ENCODE measurements around the gene SRSF8. TPM values are rescaled to one million over a fixed set of nuclear protein-coding genes. Genes with fewer than 3 reads are reported as not detected.
"Not testable (repeated sequence)": the region's sequence is repeated elsewhere in the genome, so short reads cannot be mapped to it uniquely, and the experiment has no call there.

Gene SRSF8, protein sequence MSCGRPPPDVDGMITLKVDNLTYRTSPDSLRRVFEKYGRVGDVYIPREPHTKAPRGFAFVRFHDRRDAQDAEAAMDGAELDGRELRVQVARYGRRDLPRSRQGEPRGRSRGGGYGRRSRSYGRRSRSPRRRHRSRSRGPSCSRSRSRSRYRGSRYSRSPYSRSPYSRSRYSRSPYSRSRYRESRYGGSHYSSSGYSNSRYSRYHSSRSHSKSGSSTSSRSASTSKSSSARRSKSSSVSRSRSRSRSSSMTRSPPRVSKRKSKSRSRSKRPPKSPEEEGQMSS
- 40.6 and 46.8 TPM in 2 replicates for total RNA-seq

DNA sequence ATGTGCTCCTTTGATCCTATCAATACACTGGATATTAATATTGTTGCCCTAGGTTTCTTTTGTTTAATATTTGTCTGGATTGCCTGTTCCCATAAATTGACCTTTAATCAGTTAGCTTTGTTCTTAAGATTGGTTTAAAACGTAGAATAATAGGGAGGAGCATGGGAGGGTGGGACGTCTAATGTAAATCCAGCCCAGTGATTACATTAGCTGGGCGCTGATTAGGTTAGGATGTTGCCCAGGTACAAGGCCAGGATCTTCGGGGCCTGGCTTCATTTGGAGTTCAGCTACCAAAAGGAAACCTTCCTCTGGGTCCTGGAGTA is at the start of gene SRSF8:
SRSF8 (plus strand) TSS at position 204 of the 323 bp plus-strand sequence. CDS start 308 bp downstream, outside the sequence.
- H3K36me3 Mint-ChIP-seq (ENCODE audit: low read depth): peaks cover 21% of the 10 kb centered on the region
- H3K27me3 Mint-ChIP-seq: no peaks in the 10 kb centered on the region
- intact Hi-C loops (cut with micrococcal nuclease): loop anchor here (1.0 to 10.0 kb wide), 8 partner anchors 41 to 1326 kb away; partner anchors contain the start of genes CWC15, FUT4, JRKL and KDM4D
- H3K27ac Mint-ChIP-seq: peak within 1 kb of the TSS; percentile 99
- peak; percentile 35 for ATAC-seq (ENCODE audit: low read depth)
- TF ChIP-seq, protein P1, sequence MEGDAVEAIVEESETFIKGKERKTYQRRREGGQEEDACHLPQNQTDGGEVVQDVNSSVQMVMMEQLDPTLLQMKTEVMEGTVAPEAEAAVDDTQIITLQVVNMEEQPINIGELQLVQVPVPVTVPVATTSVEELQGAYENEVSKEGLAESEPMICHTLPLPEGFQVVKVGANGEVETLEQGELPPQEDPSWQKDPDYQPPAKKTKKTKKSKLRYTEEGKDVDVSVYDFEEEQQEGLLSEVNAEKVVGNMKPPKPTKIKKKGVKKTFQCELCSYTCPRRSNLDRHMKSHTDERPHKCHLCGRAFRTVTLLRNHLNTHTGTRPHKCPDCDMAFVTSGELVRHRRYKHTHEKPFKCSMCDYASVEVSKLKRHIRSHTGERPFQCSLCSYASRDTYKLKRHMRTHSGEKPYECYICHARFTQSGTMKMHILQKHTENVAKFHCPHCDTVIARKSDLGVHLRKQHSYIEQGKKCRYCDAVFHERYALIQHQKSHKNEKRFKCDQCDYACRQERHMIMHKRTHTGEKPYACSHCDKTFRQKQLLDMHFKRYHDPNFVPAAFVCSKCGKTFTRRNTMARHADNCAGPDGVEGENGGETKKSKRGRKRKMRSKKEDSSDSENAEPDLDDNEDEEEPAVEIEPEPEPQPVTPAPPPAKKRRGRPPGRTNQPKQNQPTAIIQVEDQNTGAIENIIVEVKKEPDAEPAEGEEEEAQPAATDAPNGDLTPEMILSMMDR (IDR thresholded peaks at IDR 0.05): no peak
- ChIA-PET POLR2A (interaction anchor here (0.6 to 4.9 kb wide), 24 partner anchors 9 to 1325 kb away, joined by 3 to 89 read pairs (median 7); partner anchors contain the start of genes C11orf54, CEP57, CWC15 and ENDOD1), CTCF (interaction anchor here (1.0 to 9.4 kb wide), 7 partner anchors 10 to 773 kb away, joined by 3 to 138 read pairs (median 6); partner anchors contain the start of genes CWC15, ENDOD1 and KDM4D)
- DNase-seq: no peak
- H3K4me3 Mint-ChIP-seq: peak within 1 kb of the TSS; percentile 93
- H3K9me3 Mint-ChIP-seq: no peaks in the 10 kb centered on the region
- peaks cover 28% of the 10 kb centered on the region for H3K4me1 Mint-ChIP-seq

DNA sequence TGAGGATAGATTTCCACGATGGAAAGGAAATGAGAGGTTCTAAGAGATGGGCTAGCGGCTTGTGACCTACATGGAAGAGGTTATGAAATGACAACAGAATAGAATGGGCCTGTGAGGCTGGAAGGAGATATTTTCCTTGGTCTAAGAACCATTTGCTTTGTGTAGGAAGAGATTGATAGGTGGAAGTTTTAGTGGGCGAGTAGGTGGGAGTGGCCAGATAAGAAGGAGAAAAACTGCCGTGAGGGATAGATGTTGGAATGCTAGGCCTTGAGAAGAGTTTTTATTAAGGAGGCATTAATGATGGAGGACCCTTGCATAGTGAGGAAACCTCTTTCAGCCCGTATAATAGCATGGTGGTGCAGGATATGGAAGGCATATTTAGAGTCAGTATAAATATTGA is 45.3 kb upstream of the SRSF8 start:
- H3K4me3 Mint-ChIP-seq; H3K27ac Mint-ChIP-seq; CTCF ChIA-PET; intact Hi-C loops (cut with micrococcal nuclease); DNase-seq; ATAC-seq (ENCODE audit: low read depth); H3K36me3 Mint-ChIP-seq (ENCODE audit: low read depth); H3K27me3 Mint-ChIP-seq; H3K4me1 Mint-ChIP-seq; POLR2A ChIA-PET; H3K9me3 Mint-ChIP-seq: not testable (repeated sequence)

DNA sequence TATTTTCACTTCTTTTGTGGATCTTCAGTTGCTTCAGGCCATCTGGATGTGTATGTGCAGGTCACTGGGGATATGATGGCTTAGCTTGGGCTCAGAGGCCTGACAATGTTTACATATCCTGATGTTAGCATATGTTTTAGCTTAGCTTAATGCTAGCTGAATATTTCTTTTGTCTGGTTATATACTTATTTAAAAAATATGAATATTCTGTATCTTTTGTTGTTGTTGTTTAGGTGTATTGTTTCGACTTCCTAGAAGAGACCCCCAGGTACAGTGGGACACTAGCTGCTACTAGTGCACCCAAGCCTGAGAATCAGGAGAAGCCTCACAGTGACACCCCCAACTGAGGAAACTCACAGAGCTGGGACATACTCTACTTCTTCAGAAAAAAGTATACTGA is 41.8 kb upstream of the SRSF8 start, which contains the start of gene KDM4E:
KDM4E (plus strand) TSS at position 301 of the 400 bp plus-strand sequence. CDS start 300 bp downstream, outside the sequence.
- POLR2A ChIA-PET: no interaction called here
- intact Hi-C loops (cut with micrococcal nuclease): no loop called here
- H3K4me3 Mint-ChIP-seq: no peak within 1 kb of the TSS
- no peaks in the 10 kb centered on the region for H3K9me3 Mint-ChIP-seq
- H3K4me1 Mint-ChIP-seq: no peaks in the 10 kb centered on the region
- no peak for DNase-seq
- no peaks in the 10 kb centered on the region for H3K27me3 Mint-ChIP-seq
- CTCF ChIA-PET: no interaction called here
- no peak within 1 kb of the TSS for H3K27ac Mint-ChIP-seq
- ATAC-seq (ENCODE audit: low read depth): no peak
- H3K36me3 Mint-ChIP-seq (ENCODE audit: low read depth): no peaks in the 10 kb centered on the region
- TF ChIP-seq, protein P1 (IDR thresholded peaks at IDR 0.05): no peak

DNA sequence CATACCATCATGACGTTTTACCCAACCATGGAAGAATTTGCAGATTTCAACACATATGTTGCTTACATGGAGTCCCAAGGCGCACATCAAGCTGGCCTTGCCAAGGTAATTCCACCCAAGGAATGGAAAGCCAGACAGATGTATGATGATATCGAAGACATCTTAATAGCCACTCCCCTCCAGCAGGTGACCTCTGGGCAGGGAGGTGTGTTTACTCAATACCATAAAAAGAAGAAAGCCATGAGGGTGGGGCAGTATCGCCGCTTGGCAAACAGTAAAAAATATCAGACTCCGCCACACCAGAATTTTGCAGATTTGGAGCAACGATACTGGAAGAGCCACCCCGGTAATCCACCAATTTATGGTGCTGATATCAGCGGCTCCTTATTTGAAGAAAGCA is 41.1 kb upstream of the SRSF8 start:
- H3K27ac Mint-ChIP-seq; CTCF ChIA-PET; intact Hi-C loops (cut with micrococcal nuclease); H3K4me1 Mint-ChIP-seq; H3K36me3 Mint-ChIP-seq (ENCODE audit: low read depth); H3K27me3 Mint-ChIP-seq; DNase-seq; H3K9me3 Mint-ChIP-seq; ATAC-seq (ENCODE audit: low read depth); H3K4me3 Mint-ChIP-seq; POLR2A ChIA-PET: not testable (repeated sequence)

DNA sequence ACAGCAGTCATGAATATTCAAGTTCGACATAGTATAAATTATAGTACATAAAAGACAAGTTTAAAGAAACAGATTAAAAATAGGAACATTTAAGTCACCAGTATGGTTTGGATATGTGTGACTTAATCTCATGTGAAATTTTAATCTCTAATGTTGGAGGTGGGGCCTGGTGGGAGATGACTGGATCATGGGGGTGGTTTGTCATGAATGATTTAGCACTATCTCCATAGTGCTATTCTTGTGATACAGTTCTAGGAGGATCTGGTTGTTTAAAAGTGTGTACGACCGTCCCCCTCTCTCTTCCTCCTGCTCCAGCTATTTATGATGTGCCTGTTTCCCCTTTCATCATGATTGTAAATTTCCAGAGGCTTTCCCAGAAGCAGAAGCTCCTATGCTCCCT is 38.4 kb upstream of the SRSF8 start:
- CTCF ChIA-PET: no interaction called here
- no peaks in the 10 kb centered on the region for H3K9me3 Mint-ChIP-seq
- peaks cover under 1% of the 10 kb centered on the region for H3K27me3 Mint-ChIP-seq
- H3K4me3 Mint-ChIP-seq: no peak overlapping the region
- no peaks in the 10 kb centered on the region for H3K36me3 Mint-ChIP-seq (ENCODE audit: low read depth)
- no peaks in the 10 kb centered on the region for H3K4me1 Mint-ChIP-seq
- DNase-seq: no peak
- POLR2A ChIA-PET: interaction anchor here (0.7 kb wide), 1 partner anchor 11 kb away, joined by 3 read pairs; no protein-coding TSS in a partner anchor
- H3K27ac Mint-ChIP-seq: no peak overlapping the region
- TF ChIP-seq, protein P1 (IDR thresholded peaks at IDR 0.05): no peak
- intact Hi-C loops (cut with micrococcal nuclease): no loop called here
- no peak for ATAC-seq (ENCODE audit: low read depth)

DNA sequence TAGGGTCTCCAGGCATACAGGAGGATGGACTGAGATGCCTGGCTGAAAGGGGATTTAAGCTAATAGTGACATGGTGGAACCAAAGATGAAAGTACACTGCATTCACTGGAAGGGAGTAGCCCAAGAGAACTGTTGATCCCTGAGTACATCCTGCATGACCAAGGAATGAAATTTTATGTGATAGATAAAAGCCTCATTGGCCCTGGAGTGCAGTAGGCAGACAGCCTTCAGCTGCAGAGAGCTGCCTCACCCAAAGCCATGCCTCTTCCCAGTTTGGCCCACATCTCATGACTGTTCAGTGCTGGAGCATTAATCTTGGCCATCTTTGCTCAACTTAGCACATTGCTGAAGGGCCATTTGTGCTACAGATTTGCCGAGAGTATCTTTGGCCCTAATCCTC is 33.7 kb upstream of the SRSF8 start:
- ChIA-PET POLR2A (no interaction called here), CTCF (no interaction called here)
- DNase-seq (no peak), ATAC-seq (ENCODE audit: low read depth) (no peak)
- H3K9me3 Mint-ChIP-seq: no peaks in the 10 kb centered on the region
- H3K4me3 Mint-ChIP-seq: no peak overlapping the region
- intact Hi-C loops (cut with micrococcal nuclease): no loop called here
- no peaks in the 10 kb centered on the region for H3K36me3 Mint-ChIP-seq (ENCODE audit: low read depth)
- no peak overlapping the region for H3K27ac Mint-ChIP-seq
- H3K27me3 Mint-ChIP-seq: peaks cover 12% of the 10 kb centered on the region
- no peaks in the 10 kb centered on the region for H3K4me1 Mint-ChIP-seq
- TF ChIP-seq, protein P1 (IDR thresholded peaks at IDR 0.05): no peak

Measured in activated B cell treated with CpG ODN at 0.5 μM for 24 hours (primary cell).